OCI-M1 (cell line): ENCODE measurements around the gene HNRNPDL.
"Not testable (repeated sequence)": the region's sequence is repeated elsewhere in the genome, so short reads cannot be mapped to it uniquely, and the experiment has no call there.

Source experiments
- DNase-seq: peaks from one replicate; lab custom pipeline; 2025; lab: John Stamatoyannopoulos, UW

HNRNPDL gene

GRCh38 chr4:82386312-82386711, 44.0 kb downstream of the HNRNPDL start:
- not testable (repeated sequence) for DNase-seq

GRCh38 chr4:82382751-82383150, 47.5 kb downstream of the HNRNPDL start:
- no peak for DNase-seq

GRCh38 chr4:82381661-82382296, 48.5 kb downstream of the HNRNPDL start:
- DNase-seq = no peak

- no peak for DNase-seq
These were observed 49.0 kb downstream of the HNRNPDL start for GRCh38 chr4:82381235-82381634.

GRCh38 chr4:82380831-82381230, 49.4 kb downstream of the HNRNPDL start:
- DNase-seq = no peak

- DNase-seq = no peak
These were observed 49.9 kb downstream of the HNRNPDL start for GRCh38 chr4:82380344-82380743.

- DNase-seq = no peak
These were observed 54.2 kb downstream of the HNRNPDL start for GRCh38 chr4:82376109-82376508.

GRCh38 chr4:82373816-82374625, 56.2 kb downstream of the HNRNPDL start, which contains the start of gene HNRNPD:
Gene HNRNPD, minus strand, starts transcription at chr4:82373991. Its CDS starts 313 bp downstream, at chr4:82373678.
- peak; percentile 99 for DNase-seq

GRCh38 chr4:82373486-82373815, 56.8 kb downstream of the HNRNPDL start:
- no peak for DNase-seq
